KMS-11 (cell line): Measurements from ENCODE around the gene BRD3OS.

Source experiments
- H2AFZ ChIP-seq: fragments of 200-600 bp; sonication (generic); 2 replicates; pipeline ENCODE4 v1.6.1; 2016; ENCODE audit warnings: antibody characterized with exemption, mixed run types, low read depth
- H3K27ac ChIP-seq: fragments of 200-600 bp; sonication (generic); 2 replicates; pipeline ENCODE4 v1.6.1; 2016; ENCODE audit warnings: mild to moderate bottlenecking, mixed run types
- H3K27me3 ChIP-seq: fragments of 200-600 bp; sonication (generic); 2 replicates; pipeline ENCODE4 v1.6.1; 2017; ENCODE audit warnings: mild to moderate bottlenecking, low read depth, mixed run types, moderate library complexity; ENCODE audit not compliant: insufficient read depth
- H3K36me3 ChIP-seq: fragments of 200-600 bp; sonication (generic); 2 replicates; pipeline ENCODE4 v1.6.1; 2017; ENCODE audit warnings: mild to moderate bottlenecking, mixed run types; ENCODE audit not compliant: insufficient read depth
- H3K4me1 ChIP-seq: fragments of 200-600 bp; sonication (generic); 2 replicates; pipeline ENCODE4 v1.6.1; 2016; ENCODE audit warnings: mild to moderate bottlenecking, low read depth, mixed run types; ENCODE audit not compliant: poor library complexity, severe bottlenecking
- H3K4me2 ChIP-seq: fragments of 200-600 bp; sonication (generic); 2 replicates; pipeline ENCODE4 v1.7.0; 2016; ENCODE audit warnings: mild to moderate bottlenecking, mixed run types
- H3K4me3 ChIP-seq: fragments of 200-600 bp; sonication (generic); IDR thresholded peaks from 2 replicates; pipeline ENCODE4 v1.6.1; 2017; ENCODE audit warnings: low read depth, low read length, mixed read lengths; ENCODE audit not compliant: insufficient read depth
- H3K79me2 ChIP-seq: fragments of 200-600 bp; sonication (generic); 2 replicates; pipeline ENCODE4 v1.6.1; 2016; ENCODE audit warnings: low read depth, mixed run types; ENCODE audit not compliant: insufficient read depth
- H3K9ac ChIP-seq: fragments of 200-600 bp; sonication (generic); 2 replicates; pipeline ENCODE4 v1.6.1; 2016; ENCODE audit warnings: mild to moderate bottlenecking, mixed run types
- H4K20me1 ChIP-seq: fragments of 200-600 bp; sonication (generic); 2 replicates; pipeline ENCODE4 v1.6.1; 2016; ENCODE audit warnings: mild to moderate bottlenecking, mixed run types; ENCODE audit not compliant: insufficient read depth
- TF ChIP-seq, protein P1 (sequence below): fragments of 200-600 bp; sonication (generic); conservative IDR thresholded peaks from 2 replicates; pipeline ENCODE4 v1.6.1; 2017; ENCODE audit warnings: low read depth, mild to moderate bottlenecking, antibody characterized with exemption, low read length, moderate library complexity, mixed read lengths

Gene BRD3OS

GRCh38 chr9:134049772-134050588, 24.7 kb downstream of the BRD3OS start:
- Histone ChIP-seq H3K9ac (no peak overlapping the region), H3K27me3 (no peaks in the 10 kb centered on the region), H4K20me1 (no peaks in the 10 kb centered on the region), H3K36me3 (no peaks in the 10 kb centered on the region), H3K4me1 (no peaks in the 10 kb centered on the region), H3K79me2 (no peaks in the 10 kb centered on the region), H3K27ac (no peak overlapping the region), H2AFZ (no peak overlapping the region), H3K4me3 (no peak overlapping the region), H3K4me2 (no peak overlapping the region)
- TF ChIP-seq, protein P1, sequence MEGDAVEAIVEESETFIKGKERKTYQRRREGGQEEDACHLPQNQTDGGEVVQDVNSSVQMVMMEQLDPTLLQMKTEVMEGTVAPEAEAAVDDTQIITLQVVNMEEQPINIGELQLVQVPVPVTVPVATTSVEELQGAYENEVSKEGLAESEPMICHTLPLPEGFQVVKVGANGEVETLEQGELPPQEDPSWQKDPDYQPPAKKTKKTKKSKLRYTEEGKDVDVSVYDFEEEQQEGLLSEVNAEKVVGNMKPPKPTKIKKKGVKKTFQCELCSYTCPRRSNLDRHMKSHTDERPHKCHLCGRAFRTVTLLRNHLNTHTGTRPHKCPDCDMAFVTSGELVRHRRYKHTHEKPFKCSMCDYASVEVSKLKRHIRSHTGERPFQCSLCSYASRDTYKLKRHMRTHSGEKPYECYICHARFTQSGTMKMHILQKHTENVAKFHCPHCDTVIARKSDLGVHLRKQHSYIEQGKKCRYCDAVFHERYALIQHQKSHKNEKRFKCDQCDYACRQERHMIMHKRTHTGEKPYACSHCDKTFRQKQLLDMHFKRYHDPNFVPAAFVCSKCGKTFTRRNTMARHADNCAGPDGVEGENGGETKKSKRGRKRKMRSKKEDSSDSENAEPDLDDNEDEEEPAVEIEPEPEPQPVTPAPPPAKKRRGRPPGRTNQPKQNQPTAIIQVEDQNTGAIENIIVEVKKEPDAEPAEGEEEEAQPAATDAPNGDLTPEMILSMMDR = no peak

- Histone ChIP-seq H3K4me2 (no peak overlapping the region), H3K36me3 (no peaks in the 10 kb centered on the region), H3K79me2 (no peaks in the 10 kb centered on the region), H3K27ac (no peak overlapping the region), H3K27me3 (no peaks in the 10 kb centered on the region), H4K20me1 (no peaks in the 10 kb centered on the region), H3K4me3 (no peak overlapping the region), H3K4me1 (peaks cover 4% of the 10 kb centered on the region), H3K9ac (no peak overlapping the region), H2AFZ (no peak overlapping the region)
- TF ChIP-seq, protein P1 = no peak
Observed at GRCh38 chr9:134050726-134051125, 25.4 kb downstream of the BRD3OS start.

DNA sequence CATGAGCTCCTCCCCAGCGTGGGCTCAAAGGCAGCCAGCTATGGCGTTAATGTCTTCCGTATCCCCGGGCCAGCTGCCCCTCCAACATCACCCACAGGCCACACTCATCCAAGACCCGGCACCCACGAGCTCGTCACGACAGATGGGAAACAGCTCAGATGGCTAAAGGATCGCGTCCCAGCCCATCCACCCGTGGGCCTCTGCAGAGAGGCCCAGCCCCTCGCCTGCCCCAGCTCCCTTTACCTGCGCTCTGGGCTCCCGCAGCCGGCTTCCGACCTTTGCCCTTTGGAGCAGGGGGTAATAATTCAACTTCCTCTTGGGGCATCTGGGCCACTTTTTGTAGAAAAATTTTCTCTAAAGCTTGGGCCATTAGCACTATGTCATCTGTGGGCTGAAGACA, 26.0 kb downstream of the BRD3OS start:
- Histone ChIP-seq H3K36me3 (no peaks in the 10 kb centered on the region), H3K9ac (no peak overlapping the region), H2AFZ (no peak overlapping the region), H3K79me2 (no peaks in the 10 kb centered on the region), H3K27me3 (no peaks in the 10 kb centered on the region), H3K4me1 (peaks cover 10% of the 10 kb centered on the region), H3K4me3 (no peak overlapping the region), H3K27ac (no peak overlapping the region), H4K20me1 (no peaks in the 10 kb centered on the region), H3K4me2 (no peak overlapping the region)
- TF ChIP-seq, protein P1 = no peak

DNA sequence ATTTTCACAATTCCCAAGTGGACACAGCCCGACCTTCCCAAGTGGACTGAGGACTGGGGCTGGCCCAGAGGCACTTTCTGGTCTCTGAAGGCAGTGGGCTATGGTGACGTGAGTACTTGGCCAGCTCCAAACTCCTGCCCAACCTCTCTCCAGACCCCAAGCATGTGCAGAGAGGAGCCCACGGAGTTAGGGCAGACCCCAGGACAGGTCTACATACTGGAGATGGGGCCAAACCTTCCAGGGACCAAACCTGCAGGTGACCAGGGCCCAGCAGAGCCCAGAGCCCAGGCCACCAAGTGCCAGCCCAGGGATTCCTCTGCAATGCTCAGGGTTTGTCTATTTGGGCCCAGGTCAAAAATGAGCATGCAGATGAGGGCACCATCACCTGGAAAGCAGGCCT, 27.2 kb downstream of the BRD3OS start:
- Histone ChIP-seq H2AFZ (no peak overlapping the region), H3K4me1 (peaks cover 19% of the 10 kb centered on the region), H3K9ac (no peak overlapping the region), H3K79me2 (no peaks in the 10 kb centered on the region), H3K27ac (no peak overlapping the region), H3K27me3 (no peaks in the 10 kb centered on the region), H4K20me1 (no peaks in the 10 kb centered on the region; the same call in 1 of the 2 replicates), H3K4me2 (no peak overlapping the region), H3K4me3 (no peak overlapping the region), H3K36me3 (no peaks in the 10 kb centered on the region)
- TF ChIP-seq, protein P1 = no peak
